HFF-Myc (cell line): ENCODE measurements around the gene CNGA1.

Source experiments
- DNase-seq: peaks from one replicate; pipeline ENCODE4 v3.0.0-alpha.2; 2011; ENCODE audit warnings: low read depth; ENCODE audit errors: extremely low read depth
- H3K4me3 ChIP-seq: replicated peaks from 2 replicates; pipeline ENCODE4 v1.5.1; 2011; ENCODE audit warnings: low read depth, mild to moderate bottlenecking, control low read depth, low read length
- CTCF ChIP-seq: IDR thresholded peaks from 2 replicates; pipeline ENCODE4 v1.5.1; 2012; ENCODE audit warnings: mild to moderate bottlenecking, low read depth, low read length, control low read depth; ENCODE audit errors: missing control alignments

The CNGA1 gene

GRCh38 chr4:48041535-48042137 is 25.2 kb upstream of the CNGA1 start:
- no peak for DNase-seq
- no peak overlapping the region for H3K4me3 ChIP-seq
- TF ChIP-seq CTCF, result no peak

GRCh38 chr4:48039561-48039960 is 23.1 kb upstream of the CNGA1 start:
- no peak for DNase-seq
- H3K4me3 ChIP-seq, result no peak overlapping the region
- no peak for TF ChIP-seq CTCF

- no peak overlapping the region for H3K4me3 ChIP-seq
- no peak for DNase-seq
- TF ChIP-seq CTCF, result no peak
Measured at GRCh38 chr4:48038666-48039065, 22.2 kb upstream of the CNGA1 start.

DNA sequence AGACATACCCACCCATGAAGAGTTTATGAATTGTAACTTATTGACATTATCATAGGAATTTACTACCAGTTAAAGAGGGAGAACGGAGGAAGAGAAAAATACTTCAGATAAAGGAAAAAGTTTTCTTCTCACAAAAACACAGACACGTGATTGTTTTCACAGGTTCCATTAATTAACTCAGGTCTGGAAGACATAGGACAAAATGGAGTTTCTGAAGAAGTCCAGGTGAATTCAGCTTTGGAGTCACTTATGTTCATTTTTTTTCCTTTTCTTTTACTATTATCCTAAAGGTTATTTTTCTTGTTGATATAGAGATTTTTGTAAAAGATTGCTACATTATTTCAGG is 20.6 kb upstream of the CNGA1 start:
- no peak for DNase-seq
- no peak for TF ChIP-seq CTCF
- H3K4me3 ChIP-seq, result no peak overlapping the region

DNA sequence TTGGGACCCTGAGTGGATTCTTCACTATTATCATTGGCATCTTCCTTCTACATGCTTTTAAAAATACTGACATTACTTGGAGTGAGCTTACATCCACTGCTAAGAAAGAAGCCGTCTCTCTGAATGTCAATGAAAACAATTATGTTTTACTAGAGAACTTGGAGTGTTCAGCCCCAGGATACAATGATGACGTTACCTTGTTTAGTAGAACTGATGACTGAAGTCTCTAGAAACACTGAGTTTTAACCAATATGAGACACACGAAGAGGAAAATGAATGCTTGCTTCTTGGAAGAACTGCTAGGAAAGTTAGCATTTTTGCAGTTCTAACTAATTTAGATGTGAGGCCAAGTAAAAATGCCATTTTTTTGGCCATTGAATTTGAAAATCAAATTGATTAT is 19.5 kb upstream of the CNGA1 start:
- H3K4me3 ChIP-seq, result no peak overlapping the region
- DNase-seq, result no peak
- no peak for TF ChIP-seq CTCF

DNA sequence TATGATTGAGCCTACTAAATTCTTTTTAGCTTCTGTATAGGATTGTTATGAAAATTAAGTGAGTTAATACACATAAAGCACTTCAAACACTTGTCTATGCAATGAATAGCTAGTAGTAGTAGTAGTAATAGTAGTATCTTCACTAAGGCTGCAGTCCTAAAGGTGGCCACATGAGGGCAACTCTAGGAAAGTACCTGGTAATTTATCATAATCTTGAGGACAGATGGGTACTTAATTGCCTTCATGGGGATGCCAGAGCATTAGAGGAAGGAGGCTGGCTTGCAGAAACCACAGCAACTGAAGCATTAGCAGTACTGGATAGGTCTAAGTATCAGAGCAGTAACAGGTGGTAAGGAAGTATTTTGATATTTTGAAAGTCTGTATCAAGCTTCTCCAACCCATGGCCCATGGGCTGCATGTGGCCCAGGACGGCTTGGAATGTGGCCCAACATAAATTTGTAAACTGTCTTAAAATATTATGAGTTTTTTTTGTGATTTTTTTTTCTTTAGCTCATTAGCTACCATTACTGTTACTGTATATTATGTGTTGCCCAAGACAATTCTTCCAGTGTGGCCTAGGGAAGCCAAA is 17.4 kb upstream of the CNGA1 start:
- peak; percentile 62 for TF ChIP-seq CTCF
- no peak overlapping the region for H3K4me3 ChIP-seq
- no peak for DNase-seq

GRCh38 chr4:48033412-48033811 is 16.9 kb upstream of the CNGA1 start:
- no peak overlapping the region for H3K4me3 ChIP-seq
- no peak for TF ChIP-seq CTCF
- no peak for DNase-seq
